Coronary artery (tissue), 2 donors: ENCODE measurements around the gene C1QTNF2.

Experiments used
- DNase-seq: peaks from one replicate; pipeline ENCODE4 v3.0.0-alpha.2; 2017; ENCODE audit warnings: low spot score
- H3K27ac ChIP-seq, 2 donors: fragments of 200-600 bp; sonication (generic); one replicate each; pipeline ENCODE4 v1.5.1; 2016 to 2019
- H3K4me3 ChIP-seq: fragments of 200-600 bp; sonication (generic); 2 replicates; pipeline ENCODE4 v1.5.1; 2016; ENCODE audit warnings: mild to moderate bottlenecking, moderate library complexity
- TF ChIP-seq, protein P1 (sequence below): fragments of 200-600 bp; sonication (generic); IDR thresholded peaks from one replicate; pipeline ENCODE4 v1.5.1; 2019; ENCODE audit warnings: antibody characterized with exemption

The C1QTNF2 gene

GRCh38 chr5:160305319-160305718 is 65.1 kb downstream of the C1QTNF2 start:
- Histone ChIP-seq H3K4me3 (no peak overlapping the region), H3K27ac (no peak overlapping the region)
- no peak for DNase-seq
- TF ChIP-seq, protein P1, sequence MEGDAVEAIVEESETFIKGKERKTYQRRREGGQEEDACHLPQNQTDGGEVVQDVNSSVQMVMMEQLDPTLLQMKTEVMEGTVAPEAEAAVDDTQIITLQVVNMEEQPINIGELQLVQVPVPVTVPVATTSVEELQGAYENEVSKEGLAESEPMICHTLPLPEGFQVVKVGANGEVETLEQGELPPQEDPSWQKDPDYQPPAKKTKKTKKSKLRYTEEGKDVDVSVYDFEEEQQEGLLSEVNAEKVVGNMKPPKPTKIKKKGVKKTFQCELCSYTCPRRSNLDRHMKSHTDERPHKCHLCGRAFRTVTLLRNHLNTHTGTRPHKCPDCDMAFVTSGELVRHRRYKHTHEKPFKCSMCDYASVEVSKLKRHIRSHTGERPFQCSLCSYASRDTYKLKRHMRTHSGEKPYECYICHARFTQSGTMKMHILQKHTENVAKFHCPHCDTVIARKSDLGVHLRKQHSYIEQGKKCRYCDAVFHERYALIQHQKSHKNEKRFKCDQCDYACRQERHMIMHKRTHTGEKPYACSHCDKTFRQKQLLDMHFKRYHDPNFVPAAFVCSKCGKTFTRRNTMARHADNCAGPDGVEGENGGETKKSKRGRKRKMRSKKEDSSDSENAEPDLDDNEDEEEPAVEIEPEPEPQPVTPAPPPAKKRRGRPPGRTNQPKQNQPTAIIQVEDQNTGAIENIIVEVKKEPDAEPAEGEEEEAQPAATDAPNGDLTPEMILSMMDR, result no peak

- TF ChIP-seq, protein P1, result no peak
- DNase-seq, result no peak
- H3K4me3 ChIP-seq, result no peak overlapping the region
- no peak overlapping the region for H3K27ac ChIP-seq
Observed at GRCh38 chr5:160303690-160304089, 66.7 kb downstream of the C1QTNF2 start.

DNA sequence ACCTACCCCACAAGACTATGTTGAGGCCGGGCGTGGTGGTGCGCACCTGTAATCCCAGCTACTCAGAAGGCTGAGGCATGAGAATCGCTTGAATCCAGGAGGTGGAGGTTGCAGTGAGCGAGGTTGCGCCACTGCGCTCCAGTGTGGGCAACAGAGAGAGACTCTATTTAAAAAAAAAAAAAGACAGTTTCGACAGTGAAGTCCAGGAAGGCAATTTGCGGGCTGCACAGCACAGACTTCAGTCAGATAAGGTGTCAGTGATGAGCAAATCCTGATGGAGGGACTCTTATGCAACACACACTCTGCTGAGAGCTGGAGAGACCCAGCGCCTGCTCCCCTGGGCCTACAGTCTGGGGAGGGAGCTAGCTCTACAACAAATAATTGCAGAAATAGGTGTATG is 72.2 kb downstream of the C1QTNF2 start:
- no peak overlapping the region for H3K27ac ChIP-seq
- DNase-seq, result no peak
- TF ChIP-seq, protein P1, result no peak
- no peak overlapping the region for H3K4me3 ChIP-seq

- Histone ChIP-seq H3K27ac (no peak overlapping the region), H3K4me3 (no peak overlapping the region)
- TF ChIP-seq, protein P1, result no peak
- DNase-seq, result no peak
Observed at GRCh38 chr5:160297776-160298175, 72.7 kb downstream of the C1QTNF2 start.
